OCI-LY3 (cell line): ENCODE data around the gene TIMMDC1.

Experiments used
- H2AFZ ChIP-seq: fragments of 200-600, 300-600 bp; shearing (Covaris generic); 2 replicates; pipeline ENCODE4 v1.6.0; 2014; ENCODE audit warnings: antibody characterized with exemption, low read depth, low read length
- H3K27ac ChIP-seq: fragments of 200-600, 300-600 bp; sonication (generic); 2 replicates; pipeline ENCODE4 v1.5.1; 2014; ENCODE audit warnings: mild to moderate bottlenecking, low read length, moderate library complexity, mixed read lengths
- H3K27me3 ChIP-seq: fragments of 200-600, 300-600 bp; sonication (generic); 2 replicates; pipeline ENCODE4 v1.6.1; 2014; ENCODE audit warnings: low read depth, low read length, mixed read lengths
- H3K36me3 ChIP-seq: fragments of 200-600, 300-600 bp; sonication (generic); replicated peaks from 2 replicates; pipeline ENCODE3; 2014; ENCODE audit warnings: low read depth, low read length, mixed read lengths
- H3K4me1 ChIP-seq: fragments of 300-600, 200-600 bp; sonication (generic); 2 replicates; pipeline ENCODE4 v1.6.1; 2014; ENCODE audit warnings: low read length, mixed read lengths
- H3K4me2 ChIP-seq: fragments of 200-600, 300-600 bp; sonication (generic); 2 replicates; pipeline ENCODE4 v1.6.1; 2014; ENCODE audit warnings: low read length, mixed read lengths
- H3K4me3 ChIP-seq: fragments of 300-600, 200-600 bp; sonication (generic); 2 replicates; pipeline ENCODE4 v1.5.1; 2014; ENCODE audit warnings: antibody characterized with exemption, mild to moderate bottlenecking, low read length, moderate library complexity
- H3K79me2 ChIP-seq: fragments of 300-600, 200-600 bp; shearing (Covaris generic); 2 replicates; pipeline ENCODE4 v1.6.1; 2014; ENCODE audit warnings: mild to moderate bottlenecking, low read length, mixed read lengths
- H3K9ac ChIP-seq: fragments of 300-600, 200-600 bp; shearing (Covaris generic); 2 replicates; pipeline ENCODE4 v1.6.0; 2014; ENCODE audit warnings: mild to moderate bottlenecking, low read length, moderate library complexity
- H3K9me3 ChIP-seq: fragments of 200-600, 300-600 bp; shearing (Covaris generic); 2 replicates; pipeline ENCODE4 v1.6.1; 2014; ENCODE audit warnings: low read length, mixed read lengths; ENCODE audit not compliant: insufficient read depth
- H4K20me1 ChIP-seq: fragments of 200-600, 300-600 bp; sonication (generic); 2 replicates; pipeline ENCODE4 v1.6.1; 2016; ENCODE audit warnings: low read length, mixed read lengths; ENCODE audit not compliant: insufficient read depth
- CTCF ChIP-seq: fragments of 200-600, 300-600 bp; sonication (generic); IDR thresholded peaks from 2 replicates; pipeline ENCODE4 v1.5.1; 2014; ENCODE audit warnings: antibody characterized with exemption, low read length, low read depth
- EZH2phosphoT487 ChIP-seq: fragments of 200-600 bp; shearing (Covaris generic); IDR thresholded peaks from 2 replicates; pipeline ENCODE4 v1.6.1; 2018; ENCODE audit warnings: antibody characterized with exemption, mixed run types, low read depth

The TIMMDC1 gene

GRCh38 chr3:119517112-119517511 is 18.8 kb downstream of the TIMMDC1 start:
- no peak overlapping the region for H3K4me2 ChIP-seq
- TF ChIP-seq CTCF (no peak), EZH2phosphoT487 (no peak)
- no peak overlapping the region for H3K4me3 ChIP-seq
- no peaks in the 10 kb centered on the region for H4K20me1 ChIP-seq
- H3K9me3 ChIP-seq, result no peaks in the 10 kb centered on the region
- H2AFZ ChIP-seq, result no peak overlapping the region
- no peak overlapping the region for H3K27ac ChIP-seq
- H3K4me1 ChIP-seq, result peaks cover 11% of the 10 kb centered on the region
- H3K27me3 ChIP-seq, result no peaks in the 10 kb centered on the region
- peaks cover 62% of the 10 kb centered on the region for H3K36me3 ChIP-seq
- peaks cover 26% of the 10 kb centered on the region for H3K79me2 ChIP-seq
- H3K9ac ChIP-seq, result no peak overlapping the region

- TF ChIP-seq EZH2phosphoT487 (no peak), CTCF (no peak)
- no peak overlapping the region for H3K4me3 ChIP-seq
- no peak overlapping the region for H2AFZ ChIP-seq
- peaks cover 27% of the 10 kb centered on the region for H3K79me2 ChIP-seq
- H3K4me2 ChIP-seq, result no peak overlapping the region
- no peaks in the 10 kb centered on the region for H4K20me1 ChIP-seq
- H3K4me1 ChIP-seq, result peaks cover 11% of the 10 kb centered on the region
- no peaks in the 10 kb centered on the region for H3K9me3 ChIP-seq
- H3K27ac ChIP-seq, result no peak overlapping the region
- H3K27me3 ChIP-seq, result no peaks in the 10 kb centered on the region
- H3K9ac ChIP-seq, result no peak overlapping the region
- peaks cover 70% of the 10 kb centered on the region for H3K36me3 ChIP-seq
Observed at GRCh38 chr3:119518026-119518425, 19.7 kb downstream of the TIMMDC1 start.

GRCh38 chr3:119524931-119525662 is 26.8 kb downstream of the TIMMDC1 start:
- Histone ChIP-seq H3K36me3 (peaks cover 89% of the 10 kb centered on the region), H3K79me2 (peaks cover 23% of the 10 kb centered on the region), H3K9me3 (no peaks in the 10 kb centered on the region), H3K27me3 (no peaks in the 10 kb centered on the region), H3K4me2 (no peak overlapping the region), H3K27ac (no peak overlapping the region), H3K4me3 (no peak overlapping the region), H3K9ac (no peak overlapping the region), H2AFZ (no peak overlapping the region), H3K4me1 (0 out of 2 replicates have a peak, but pooled peaks cover 3% of the 10 kb centered on the region), H4K20me1 (no peaks in the 10 kb centered on the region)
- TF ChIP-seq CTCF (peak; percentile 48), EZH2phosphoT487 (no peak)

GRCh38 chr3:119527714-119528113 is 29.4 kb downstream of the TIMMDC1 start:
- H3K9me3 ChIP-seq, result no peaks in the 10 kb centered on the region
- no peak overlapping the region for H3K9ac ChIP-seq
- TF ChIP-seq EZH2phosphoT487 (no peak), CTCF (no peak)

More at GRCh38 chr3:119527714-119528113, 29.4 kb downstream of the TIMMDC1 start:
- Histone ChIP-seq H2AFZ (no peak overlapping the region), H3K27ac (no peak overlapping the region), H3K4me1 (0 out of 2 replicates have a peak, but pooled peaks cover 6% of the 10 kb centered on the region), H3K36me3 (peaks cover 79% of the 10 kb centered on the region), H3K4me3 (no peak overlapping the region), H3K79me2 (peaks cover 32% of the 10 kb centered on the region), H3K27me3 (no peaks in the 10 kb centered on the region), H3K4me2 (no peak overlapping the region), H4K20me1 (0 out of 2 replicates have a peak, but pooled peaks cover 5% of the 10 kb centered on the region)
